Erythroblast (primary cell): ENCODE measurements around the gene CMIP.

ENCODE experiments used
- GATA1 ChIP-seq: IDR thresholded peaks from 2 replicates; pipeline ENCODE4 v1.6.1; 2011; ENCODE audit warnings: low read depth, mild to moderate bottlenecking, control low read depth, low read length, moderate library complexity
- POLR2A ChIP-seq: IDR thresholded peaks from 2 replicates; pipeline ENCODE4 v1.6.1; 2011; ENCODE audit warnings: mild to moderate bottlenecking, low read length

DNA sequence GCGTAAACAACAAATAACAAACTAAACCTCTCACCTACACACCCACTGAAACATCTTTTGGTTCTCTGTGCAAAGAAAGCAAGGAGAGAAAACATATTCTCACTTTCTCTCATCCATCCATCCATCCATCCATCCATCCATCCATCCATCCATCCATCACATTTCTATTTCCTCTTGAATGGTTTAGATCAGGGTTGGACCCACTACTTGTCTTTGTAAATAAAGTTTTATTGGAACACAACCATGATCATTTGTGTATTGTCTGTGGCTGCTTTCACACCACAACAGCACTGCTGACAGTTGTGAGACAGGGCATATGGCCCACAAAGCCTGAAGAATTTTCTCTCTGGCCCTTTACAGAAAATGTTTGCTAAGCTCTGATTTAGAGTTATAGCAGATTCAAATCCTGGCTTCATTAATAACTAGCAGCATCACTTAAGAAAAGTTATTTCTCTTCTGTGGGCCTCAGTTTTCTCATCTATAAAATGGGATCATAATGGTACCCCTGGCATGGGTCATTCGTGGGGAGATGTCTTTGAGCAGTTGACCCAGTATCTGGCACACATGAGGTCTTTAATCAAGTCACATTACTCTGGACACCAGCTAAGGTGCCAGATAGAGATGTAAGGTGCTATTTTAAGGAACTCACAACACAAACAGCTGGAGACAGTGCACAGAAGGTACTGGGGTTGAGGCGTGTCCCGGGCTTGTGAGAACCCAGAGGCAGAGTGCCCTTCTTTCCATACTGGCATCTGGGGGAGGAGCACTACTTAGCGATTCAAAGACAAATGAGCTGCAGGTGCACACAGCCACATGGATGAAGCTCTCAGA, 146.3 kb downstream of the CMIP start:
- TF ChIP-seq POLR2A = no peak
- TF ChIP-seq GATA1 = no peak
